DOHH2 (cell line): ENCODE measurements around the gene CELF3.
"Not testable (repeated sequence)": the region's sequence is repeated elsewhere in the genome, so short reads cannot be mapped to it uniquely, and the experiment has no call there.

Source experiments
- H3F3A ChIP-seq: fragments of 200-600 bp; sonication (generic), shearing (Covaris generic); 2 replicates; pipeline ENCODE4 v1.6.0; 2016; ENCODE audit warnings: antibody characterized with exemption, mild to moderate bottlenecking; ENCODE audit not compliant: control insufficient read depth, insufficient read depth
- H3K27ac ChIP-seq: fragments of 200-600 bp; sonication (generic); 2 replicates; pipeline ENCODE4 v1.5.1; 2014; ENCODE audit warnings: low read depth, mild to moderate bottlenecking, low read length, moderate library complexity
- H3K27me3 ChIP-seq: fragments of 200-600 bp; sonication (generic); 2 replicates; pipeline ENCODE4 v1.6.1; 2014; ENCODE audit warnings: mild to moderate bottlenecking, low read length, mixed read lengths; ENCODE audit not compliant: control insufficient read depth
- H3K36me3 ChIP-seq: fragments of 200-600 bp; sonication (generic); 2 replicates; pipeline ENCODE4 v1.6.1; 2014; ENCODE audit warnings: mild to moderate bottlenecking, low read length, moderate library complexity, mixed read lengths; ENCODE audit not compliant: control insufficient read depth
- H3K4me1 ChIP-seq: fragments of 200-600 bp; sonication (generic); 2 replicates; pipeline ENCODE4 v1.6.1; 2014; ENCODE audit warnings: mild to moderate bottlenecking, low read length, mixed read lengths; ENCODE audit not compliant: control insufficient read depth
- H3K4me2 ChIP-seq: fragments of 200-600 bp; sonication (generic); 2 replicates; pipeline ENCODE4 v1.6.0; 2014; ENCODE audit warnings: mild to moderate bottlenecking, low read length, moderate library complexity
- H3K4me3 ChIP-seq: fragments of 200-600 bp; sonication (generic); 2 replicates; pipeline ENCODE4 v1.5.1; 2014; ENCODE audit warnings: mild to moderate bottlenecking, low read length, mixed read lengths
- H3K79me2 ChIP-seq: fragments of 200-600 bp; sonication (generic); 2 replicates; pipeline ENCODE4 v1.6.1; 2014; ENCODE audit warnings: mild to moderate bottlenecking, low read length, mixed read lengths; ENCODE audit not compliant: control insufficient read depth
- H3K9me2 ChIP-seq: fragments of 200-600 bp; sonication (generic); replicated peaks from 2 replicates; pipeline ENCODE4 v1.6.1; 2014; ENCODE audit warnings: mild to moderate bottlenecking, low read length, mixed read lengths; ENCODE audit not compliant: control insufficient read depth
- H3K9me3 ChIP-seq: fragments of 200-600 bp; sonication (generic); 2 replicates; pipeline ENCODE4 v1.6.1; 2014; ENCODE audit warnings: antibody characterized with exemption, low read length, mixed read lengths; ENCODE audit not compliant: control insufficient read depth, insufficient read depth
- H4K20me1 ChIP-seq: fragments of 200-600 bp; sonication (generic); 2 replicates; pipeline ENCODE4 v1.6.0; 2014; ENCODE audit warnings: low read depth, mild to moderate bottlenecking, antibody characterized with exemption, low read length, moderate library complexity; ENCODE audit not compliant: control insufficient read depth, insufficient read depth
- CTCF ChIP-seq: fragments of 200-600 bp; sonication (generic); IDR thresholded peaks from one replicate; pipeline ENCODE4 v1.5.1; 2014; ENCODE audit warnings: antibody characterized with exemption, mild to moderate bottlenecking, low read depth, low read length; ENCODE audit not compliant: poor library complexity, severe bottlenecking
- EZH2phosphoT487 ChIP-seq: fragments of 200-600 bp; sonication (generic); IDR thresholded peaks from 2 replicates; pipeline ENCODE4 v1.6.1; 2017; ENCODE audit warnings: borderline replicate concordance, mild to moderate bottlenecking, antibody characterized with exemption, low read length, moderate library complexity, mixed read lengths

The CELF3 gene

GRCh38 chr1:151741516-151741915 lies 24.9 kb upstream of the CELF3 start:
- Histone ChIP-seq H3K36me3 (no peaks in the 10 kb centered on the region), H3K4me2 (no peak overlapping the region), H3K4me1 (no peaks in the 10 kb centered on the region), H4K20me1 (no peaks in the 10 kb centered on the region), H3K9me3 (peaks cover 14% of the 10 kb centered on the region), H3K27me3 (peaks cover 36% of the 10 kb centered on the region), H3K27ac (no peak overlapping the region), H3K79me2 (no peaks in the 10 kb centered on the region), H3F3A (no peaks in the 10 kb centered on the region), H3K9me2 (no peaks in the 10 kb centered on the region), H3K4me3 (no peak overlapping the region)
- TF ChIP-seq CTCF (no peak), EZH2phosphoT487 (no peak)

- Histone ChIP-seq H3K27me3 (peaks cover 27% of the 10 kb centered on the region), H4K20me1 (no peaks in the 10 kb centered on the region), H3K4me3 (no peak overlapping the region), H3K4me2 (no peak overlapping the region), H3F3A (no peaks in the 10 kb centered on the region), H3K79me2 (no peaks in the 10 kb centered on the region), H3K27ac (no peak overlapping the region), H3K9me2 (no peaks in the 10 kb centered on the region), H3K36me3 (no peaks in the 10 kb centered on the region), H3K4me1 (no peaks in the 10 kb centered on the region), H3K9me3 (peaks cover 14% of the 10 kb centered on the region)
- TF ChIP-seq EZH2phosphoT487 = no peak
- TF ChIP-seq CTCF = no peak
Measured at GRCh38 chr1:151739590-151740355, 23.2 kb upstream of the CELF3 start.

GRCh38 chr1:151737479-151737878 lies 20.9 kb upstream of the CELF3 start:
- Histone ChIP-seq H3K36me3 (no peaks in the 10 kb centered on the region), H3K4me1 (no peaks in the 10 kb centered on the region), H3K27me3 (peaks cover 18% of the 10 kb centered on the region), H3K27ac (no peak overlapping the region), H3K4me2 (no peak overlapping the region), H3K79me2 (no peaks in the 10 kb centered on the region), H3F3A (no peaks in the 10 kb centered on the region), H4K20me1 (no peaks in the 10 kb centered on the region), H3K9me2 (no peaks in the 10 kb centered on the region), H3K4me3 (no peak overlapping the region), H3K9me3 (peaks cover 14% of the 10 kb centered on the region)
- TF ChIP-seq CTCF = no peak
- TF ChIP-seq EZH2phosphoT487 = no peak

GRCh38 chr1:151737026-151737425 lies 20.4 kb upstream of the CELF3 start:
- Histone ChIP-seq H3K4me2 (no peak overlapping the region), H3K9me3 (peaks cover 14% of the 10 kb centered on the region), H3K79me2 (no peaks in the 10 kb centered on the region), H3K27ac (no peak overlapping the region), H3K4me1 (no peaks in the 10 kb centered on the region), H3K9me2 (no peaks in the 10 kb centered on the region), H3K27me3 (peaks cover 15% of the 10 kb centered on the region), H3F3A (no peaks in the 10 kb centered on the region), H4K20me1 (no peaks in the 10 kb centered on the region), H3K4me3 (no peak overlapping the region), H3K36me3 (no peaks in the 10 kb centered on the region)
- no peak for TF ChIP-seq CTCF
- no peak for TF ChIP-seq EZH2phosphoT487

- H3F3A ChIP-seq, H3K27ac ChIP-seq, H3K4me2 ChIP-seq, H3K79me2 ChIP-seq, H3K36me3 ChIP-seq, H3K9me2 ChIP-seq, H4K20me1 ChIP-seq, H3K4me1 ChIP-seq, H3K4me3 ChIP-seq: not testable (repeated sequence)
- H3K9me3 ChIP-seq = peaks cover 14% of the 10 kb centered on the region
- H3K27me3 ChIP-seq = peaks cover 15% of the 10 kb centered on the region
Measured at GRCh38 chr1:151733995-151734394, 17.4 kb upstream of the CELF3 start.
